Neural cell (in vitro differentiated cells): ENCODE measurements around the gene TRIM5.
"Not testable (repeated sequence)": the region's sequence is repeated elsewhere in the genome, so short reads cannot be mapped to it uniquely, and the experiment has no call there.

ENCODE experiments used
- EP300 ChIP-seq: fragments of 450-650 bp; conservative IDR thresholded peaks from 2 replicates; pipeline ENCODE4 v1.6.1; 2014; ENCODE audit warnings: antibody characterized with exemption, mild to moderate bottlenecking, moderate library complexity; ENCODE audit not compliant: poor library complexity, severe bottlenecking
- EZH2 ChIP-seq: fragments of 200-600, 300-800 bp; shearing (Covaris generic), sonication (generic); IDR thresholded peaks from 2 replicates; pipeline ENCODE4 v1.6.1; 2014; ENCODE audit warnings: antibody characterized with exemption, low read length, borderline replicate concordance, mild to moderate bottlenecking; ENCODE audit not compliant: insufficient read depth, poor library complexity, severe bottlenecking
- POLR2AphosphoS5 ChIP-seq: IDR thresholded peaks from 2 replicates; pipeline ENCODE4 v1.6.1; 2012
- REST ChIP-seq: IDR thresholded peaks from 2 replicates; pipeline ENCODE4 v1.6.1; 2012; ENCODE audit warnings: borderline replicate concordance
- TF ChIP-seq, protein P1 (sequence below): fragments of 450-650 bp; IDR thresholded peaks from 2 replicates; pipeline ENCODE4 v1.5.1; 2014; ENCODE audit warnings: antibody characterized with exemption, mild to moderate bottlenecking, moderate library complexity; ENCODE audit not compliant: poor library complexity, severe bottlenecking

DNA sequence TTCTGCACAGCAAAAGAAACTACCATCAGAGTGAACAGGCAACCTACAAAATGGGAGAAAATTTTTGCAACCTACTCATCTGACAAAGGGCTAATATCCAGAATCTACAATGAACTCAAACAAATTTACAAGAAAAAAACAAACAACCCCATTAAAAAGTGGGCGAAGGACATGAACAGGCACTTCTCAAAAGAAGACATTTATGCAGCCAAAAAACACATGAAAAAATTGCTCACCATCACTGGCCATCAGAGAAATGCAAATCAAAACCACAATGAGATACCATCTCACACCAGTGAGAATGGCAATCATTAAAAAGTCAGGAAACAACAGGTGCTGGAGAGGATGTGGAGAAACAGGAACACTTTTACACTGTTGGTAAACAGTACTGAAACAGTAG, 31.6 kb upstream of the TRIM5 start:
- TF ChIP-seq EZH2, POLR2AphosphoS5, EP300, REST: not testable (repeated sequence)
- TF ChIP-seq, protein P1, sequence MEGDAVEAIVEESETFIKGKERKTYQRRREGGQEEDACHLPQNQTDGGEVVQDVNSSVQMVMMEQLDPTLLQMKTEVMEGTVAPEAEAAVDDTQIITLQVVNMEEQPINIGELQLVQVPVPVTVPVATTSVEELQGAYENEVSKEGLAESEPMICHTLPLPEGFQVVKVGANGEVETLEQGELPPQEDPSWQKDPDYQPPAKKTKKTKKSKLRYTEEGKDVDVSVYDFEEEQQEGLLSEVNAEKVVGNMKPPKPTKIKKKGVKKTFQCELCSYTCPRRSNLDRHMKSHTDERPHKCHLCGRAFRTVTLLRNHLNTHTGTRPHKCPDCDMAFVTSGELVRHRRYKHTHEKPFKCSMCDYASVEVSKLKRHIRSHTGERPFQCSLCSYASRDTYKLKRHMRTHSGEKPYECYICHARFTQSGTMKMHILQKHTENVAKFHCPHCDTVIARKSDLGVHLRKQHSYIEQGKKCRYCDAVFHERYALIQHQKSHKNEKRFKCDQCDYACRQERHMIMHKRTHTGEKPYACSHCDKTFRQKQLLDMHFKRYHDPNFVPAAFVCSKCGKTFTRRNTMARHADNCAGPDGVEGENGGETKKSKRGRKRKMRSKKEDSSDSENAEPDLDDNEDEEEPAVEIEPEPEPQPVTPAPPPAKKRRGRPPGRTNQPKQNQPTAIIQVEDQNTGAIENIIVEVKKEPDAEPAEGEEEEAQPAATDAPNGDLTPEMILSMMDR: not testable (repeated sequence)
